Stimulated activated naive B cell treated with anti-CD40 and anti-IgM and Interleukin-4, amounts not matched to agents 10 μg/mL and 1 μg/mL and 100 μg/mL, for 72 hours (primary cell): Measurements from ENCODE around the gene RAD23B.
A peak's percentile ranks its signal among the peaks of the same experiment; 100 is the strongest.
"Not testable (repeated sequence)": the region's sequence is repeated elsewhere in the genome, so short reads cannot be mapped to it uniquely, and the experiment has no call there.

ENCODE experiments used
- ATAC-seq, 2 donors: fragments of 150-1000 bp; cut with Tn5 transposase; replicated peaks; 2 replicates each; pipeline ENCODE4 v1.10.0; 2021; ENCODE audit warnings: moderate library complexity in 1 of 2
- DNase-seq: peaks from one replicate; pipeline ENCODE4 v3.0.0; 2021
- H3K27ac Mint-ChIP-seq: one replicate; pipeline ENCODE4 v1.8.0; 2022; ENCODE audit warnings: mild to moderate bottlenecking, mixed read lengths
- H3K27me3 Mint-ChIP-seq, 2 donors: one replicate each; pipeline ENCODE4 v1.8.0; 2022; ENCODE audit warnings: mixed read lengths in 2 of 2
- H3K36me3 Mint-ChIP-seq, 2 donors: one replicate each; pipeline ENCODE4 v1.8.0; 2022; ENCODE audit warnings: mixed read lengths in 2 of 2, mild to moderate bottlenecking in 1 of 2
- H3K4me1 Mint-ChIP-seq, 2 donors: one replicate each; pipeline ENCODE4 v1.8.0; 2022; ENCODE audit warnings: mixed read lengths in 2 of 2, mild to moderate bottlenecking in 1 of 2
- H3K4me3 Mint-ChIP-seq, 2 donors: one replicate each; pipeline ENCODE4 v1.8.0; 2022; ENCODE audit warnings: mild to moderate bottlenecking in 2 of 2, mixed read lengths in 2 of 2, moderate library complexity in 1 of 2
- H3K9me3 Mint-ChIP-seq, 2 donors: one replicate each; pipeline ENCODE4 v1.8.0; 2022; ENCODE audit warnings: mixed read lengths in 2 of 2, mild to moderate bottlenecking in 1 of 2

The RAD23B gene

GRCh38 chr9:107258919-107259318 is 24.2 kb upstream of the RAD23B start:
- DNase-seq (no peak), ATAC-seq (no peak)
- Mint-ChIP-seq H3K9me3 (peaks cover 0 to 1% of the 10 kb centered on the region in 2 donors), H3K27me3 (peaks cover 4 to 9% of the 10 kb centered on the region in 2 donors), H3K4me3 (no peak overlapping the region), H3K27ac (no peak overlapping the region), H3K4me1 (peaks cover 16 to 25% of the 10 kb centered on the region in 2 donors), H3K36me3 (no peaks in the 10 kb centered on the region)

DNA sequence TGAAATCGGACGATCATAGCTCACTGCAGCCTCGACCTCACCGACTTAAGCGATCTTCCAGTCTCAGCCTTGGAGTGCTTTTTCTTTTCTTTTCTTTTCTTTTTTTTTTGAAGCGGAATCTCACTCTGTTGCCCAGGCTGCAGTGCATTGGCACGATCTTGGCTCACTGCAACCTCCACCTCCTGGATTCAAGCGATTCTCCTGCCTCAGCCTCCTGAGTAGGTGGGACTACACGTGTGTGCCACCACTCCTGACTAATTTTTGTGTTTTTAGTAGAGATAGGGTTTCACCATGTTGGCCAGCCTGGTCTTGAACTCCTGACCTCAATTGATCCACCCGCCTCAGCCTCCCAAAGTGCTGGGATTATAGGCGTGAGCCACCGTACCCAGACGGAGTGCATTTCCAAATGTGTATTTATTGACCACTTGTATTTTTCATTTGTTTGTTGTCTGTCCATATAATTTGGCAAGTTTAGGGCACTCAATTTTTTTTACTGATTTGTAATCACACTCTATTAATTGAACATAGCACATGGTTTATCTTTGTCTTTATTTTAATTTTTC is 23.2 kb upstream of the RAD23B start:
- Mint-ChIP-seq H3K4me3 (peak overlapping the region; percentile 63 to 73), H3K27ac (peak overlapping the region; percentile 20), H3K4me1 (peaks cover 16 to 25% of the 10 kb centered on the region in 2 donors)
- not testable (repeated sequence) for ATAC-seq, DNase-seq, H3K36me3 Mint-ChIP-seq, H3K9me3 Mint-ChIP-seq, H3K27me3 Mint-ChIP-seq

GRCh38 chr9:107260437-107261081 is 22.5 kb upstream of the RAD23B start:
- Mint-ChIP-seq H3K4me1 (peaks cover 16 to 25% of the 10 kb centered on the region in 2 donors), H3K36me3 (no peaks in the 10 kb centered on the region), H3K4me3 (peak overlapping the region; percentile 63 to 73), H3K27ac (peak overlapping the region; percentile 20), H3K9me3 (peaks cover 0 to 1% of the 10 kb centered on the region in 2 donors), H3K27me3 (peaks cover 0 to 4% of the 10 kb centered on the region in 2 donors)
- ATAC-seq (peak; percentile 98 to 99), DNase-seq (peak; percentile 48)

DNA sequence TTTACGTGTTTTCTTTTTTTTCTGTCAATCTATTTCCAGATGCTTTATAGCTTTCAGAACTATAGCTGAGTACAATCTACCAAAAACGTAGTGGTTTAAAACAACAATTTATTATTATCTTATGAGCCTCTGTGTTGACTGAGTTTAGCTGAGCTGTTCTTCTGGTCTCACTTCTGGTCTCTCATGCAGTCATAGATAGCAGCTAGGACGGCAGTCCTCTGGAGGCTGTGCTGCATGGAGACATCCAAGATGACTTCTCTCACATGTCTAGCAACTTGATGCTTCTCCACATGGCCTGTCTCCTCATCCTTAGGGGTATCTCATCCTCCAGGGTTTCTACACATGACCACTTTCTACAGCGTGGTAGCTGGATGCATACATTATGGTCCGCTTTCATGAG is 22.0 kb upstream of the RAD23B start:
- peak overlapping the region; percentile 20 for H3K27ac Mint-ChIP-seq
- H3K36me3 Mint-ChIP-seq: no peaks in the 10 kb centered on the region
- peaks cover 0 to 4% of the 10 kb centered on the region in 2 donors for H3K27me3 Mint-ChIP-seq
- DNase-seq (no peak), ATAC-seq (peak; percentile 26 to 35)
- peak overlapping the region in 1 of 2 donors; percentile 73 for H3K4me3 Mint-ChIP-seq
- H3K9me3 Mint-ChIP-seq: peaks cover 0 to 1% of the 10 kb centered on the region in 2 donors
- H3K4me1 Mint-ChIP-seq: peaks cover 16 to 25% of the 10 kb centered on the region in 2 donors

DNA sequence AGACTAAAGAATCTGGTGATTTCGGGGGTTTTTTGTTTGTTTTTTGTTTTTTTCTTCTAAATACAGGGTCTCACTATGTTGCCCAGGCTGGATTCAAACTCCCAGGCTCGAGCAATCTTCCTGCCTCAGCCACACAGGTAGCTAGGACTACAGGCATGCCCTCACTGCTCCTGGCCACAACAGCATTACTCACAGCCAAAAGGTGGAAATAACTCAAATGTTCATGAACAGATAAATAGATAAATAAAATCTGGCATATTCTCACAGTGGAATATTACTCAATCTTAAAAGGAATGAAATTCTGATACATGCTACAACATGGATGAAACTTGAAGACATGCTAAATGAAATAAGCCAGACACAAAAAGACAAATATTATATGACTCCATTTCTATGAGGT is 19.8 kb upstream of the RAD23B start:
- peaks cover 0 to 1% of the 10 kb centered on the region in 2 donors for H3K9me3 Mint-ChIP-seq
- H3K4me3 Mint-ChIP-seq: no peak overlapping the region
- no peak for DNase-seq
- ATAC-seq: no peak
- no peaks in the 10 kb centered on the region for H3K36me3 Mint-ChIP-seq
- H3K4me1 Mint-ChIP-seq: peaks cover 16 to 25% of the 10 kb centered on the region in 2 donors
- H3K27ac Mint-ChIP-seq: no peak overlapping the region
- H3K27me3 Mint-ChIP-seq: peaks cover 0 to 4% of the 10 kb centered on the region in 2 donors

DNA sequence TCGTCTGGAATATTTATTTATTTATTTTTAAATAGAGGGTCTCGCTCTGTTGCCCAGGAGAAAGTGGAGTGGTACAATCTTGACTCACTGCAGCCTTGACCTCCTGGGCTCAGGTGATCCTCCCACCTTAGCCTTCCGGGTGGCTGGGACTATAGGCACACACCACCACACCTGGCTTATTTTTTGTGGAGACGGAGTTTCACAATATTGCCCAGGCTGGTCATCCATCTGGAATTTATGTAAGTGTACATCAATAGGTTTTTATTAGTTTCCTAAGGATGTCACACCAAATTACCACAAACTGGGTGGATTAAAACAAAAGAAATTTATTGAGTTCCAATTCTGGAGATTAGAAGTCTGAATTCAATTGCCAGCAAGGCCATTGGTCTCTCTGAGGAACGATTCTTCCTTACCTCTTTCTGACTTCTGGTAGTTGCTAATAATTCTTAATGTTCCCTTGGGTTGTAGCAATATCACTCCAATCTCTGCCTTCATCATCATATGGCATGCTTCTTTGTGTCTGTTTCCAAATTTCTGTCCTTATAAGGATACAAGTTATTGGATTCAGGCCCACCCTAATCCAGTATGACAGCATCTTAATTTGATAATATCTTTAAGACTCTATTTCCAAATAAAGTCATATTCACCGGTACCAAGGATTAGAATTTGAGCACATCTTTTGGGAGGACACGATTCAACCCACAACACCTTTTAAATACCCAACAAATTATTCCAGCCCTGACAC is 16.3 kb upstream of the RAD23B start:
- Mint-ChIP-seq H3K27ac (no peak overlapping the region), H3K36me3 (no peaks in the 10 kb centered on the region), H3K4me3 (no peak overlapping the region), H3K27me3 (peaks cover 0 to 7% of the 10 kb centered on the region in 2 donors), H3K9me3 (peaks cover 0 to 1% of the 10 kb centered on the region in 2 donors), H3K4me1 (peaks cover 7 to 12% of the 10 kb centered on the region in 2 donors)
- ATAC-seq: no peak
- no peak for DNase-seq

DNA sequence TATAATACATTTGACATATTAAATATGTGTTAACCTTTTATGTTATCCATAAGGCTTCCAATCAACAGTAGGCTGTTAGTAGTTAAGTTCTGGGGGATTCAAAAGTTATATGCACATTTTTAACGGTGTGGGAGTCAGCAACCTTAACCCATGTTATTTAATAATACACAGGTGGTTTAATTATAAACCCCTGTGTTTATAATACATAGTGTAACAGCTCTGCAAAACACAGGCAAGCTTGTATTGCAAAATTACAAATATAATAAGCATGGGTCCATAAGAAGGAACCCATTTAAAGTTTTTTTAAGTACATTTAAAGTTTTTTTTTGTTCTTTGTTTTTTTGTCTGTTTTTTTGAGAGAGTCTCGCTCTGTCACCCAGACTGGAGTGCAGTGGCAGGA is 14.5 kb upstream of the RAD23B start:
- Mint-ChIP-seq H3K4me3 (no peak overlapping the region), H3K36me3 (no peaks in the 10 kb centered on the region), H3K27ac (no peak overlapping the region), H3K4me1 (peaks cover 7 to 14% of the 10 kb centered on the region in 2 donors), H3K27me3 (peaks cover 2 to 4% of the 10 kb centered on the region in 2 donors), H3K9me3 (no peaks in the 10 kb centered on the region)
- no peak for ATAC-seq
- no peak for DNase-seq

- no peak overlapping the region for H3K27ac Mint-ChIP-seq
Observed at GRCh38 chr9:107269254-107269653, 13.8 kb upstream of the RAD23B start.

GRCh38 chr9:107269681-107270080 is 13.4 kb upstream of the RAD23B start:
- no peak overlapping the region for H3K4me3 Mint-ChIP-seq
- peaks cover 8 to 9% of the 10 kb centered on the region in 2 donors for H3K27me3 Mint-ChIP-seq
- H3K36me3 Mint-ChIP-seq: no peaks in the 10 kb centered on the region
- DNase-seq (no peak), ATAC-seq (no peak)
- no peak overlapping the region for H3K27ac Mint-ChIP-seq
- H3K4me1 Mint-ChIP-seq: peaks cover 13 to 22% of the 10 kb centered on the region in 2 donors
- H3K9me3 Mint-ChIP-seq: no peaks in the 10 kb centered on the region

More at GRCh38 chr9:107269254-107269653, 13.8 kb upstream of the RAD23B start:
- H3K36me3 Mint-ChIP-seq: no peaks in the 10 kb centered on the region
- peaks cover 13 to 21% of the 10 kb centered on the region in 2 donors for H3K4me1 Mint-ChIP-seq
- no peak overlapping the region for H3K4me3 Mint-ChIP-seq
- no peaks in the 10 kb centered on the region for H3K9me3 Mint-ChIP-seq
- ATAC-seq (no peak), DNase-seq (no peak)
- peaks cover 8 to 9% of the 10 kb centered on the region in 2 donors for H3K27me3 Mint-ChIP-seq

GRCh38 chr9:107270082-107270481 is 13.0 kb upstream of the RAD23B start:
- no peaks in the 10 kb centered on the region for H3K9me3 Mint-ChIP-seq
- H3K36me3 Mint-ChIP-seq: no peaks in the 10 kb centered on the region
- H3K4me3 Mint-ChIP-seq: no peak overlapping the region
- peaks cover 8 to 12% of the 10 kb centered on the region in 2 donors for H3K27me3 Mint-ChIP-seq
- DNase-seq: no peak
- ATAC-seq: no peak
- H3K4me1 Mint-ChIP-seq: peaks cover 14 to 25% of the 10 kb centered on the region in 2 donors
- H3K27ac Mint-ChIP-seq: no peak overlapping the region

- Mint-ChIP-seq H3K4me1 (peaks cover 17 to 30% of the 10 kb centered on the region in 2 donors), H3K9me3 (no peaks in the 10 kb centered on the region), H3K36me3 (no peaks in the 10 kb centered on the region), H3K27me3 (peaks cover 8 to 17% of the 10 kb centered on the region in 2 donors), H3K4me3 (peak overlapping the region in 1 of 2 donors; percentile 12), H3K27ac (no peak overlapping the region)
- ATAC-seq (no peak), DNase-seq (no peak)
Observed at GRCh38 chr9:107270580-107270979, 12.5 kb upstream of the RAD23B start.

DNA sequence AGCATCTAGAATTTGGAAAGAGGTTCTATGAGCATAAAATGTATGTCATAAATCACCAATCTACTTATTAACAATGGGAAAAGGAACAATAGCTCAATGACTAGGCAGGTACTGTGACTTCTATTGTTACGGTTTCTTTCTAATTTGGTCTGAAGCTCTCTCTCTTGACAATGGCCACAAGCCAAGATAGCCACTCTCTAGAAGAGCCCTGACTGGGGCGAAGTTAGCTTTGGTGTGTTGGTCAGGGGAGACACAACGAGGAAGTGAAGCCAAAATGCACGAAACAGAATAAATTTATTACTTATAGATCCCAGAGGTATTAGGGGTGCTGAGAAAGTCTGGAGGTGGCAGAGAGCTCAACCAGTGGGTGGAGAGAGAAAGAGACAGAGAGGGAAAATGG is 9.4 kb upstream of the RAD23B start:
- DNase-seq: no peak
- Mint-ChIP-seq H3K36me3 (no peaks in the 10 kb centered on the region), H3K4me1 (peaks cover 19 to 31% of the 10 kb centered on the region in 2 donors), H3K27me3 (peaks cover 8 to 19% of the 10 kb centered on the region in 2 donors), H3K9me3 (no peaks in the 10 kb centered on the region), H3K4me3 (no peak overlapping the region), H3K27ac (peak overlapping the region; percentile 27)
- ATAC-seq: peak in 1 of 2 donors; percentile 33

DNA sequence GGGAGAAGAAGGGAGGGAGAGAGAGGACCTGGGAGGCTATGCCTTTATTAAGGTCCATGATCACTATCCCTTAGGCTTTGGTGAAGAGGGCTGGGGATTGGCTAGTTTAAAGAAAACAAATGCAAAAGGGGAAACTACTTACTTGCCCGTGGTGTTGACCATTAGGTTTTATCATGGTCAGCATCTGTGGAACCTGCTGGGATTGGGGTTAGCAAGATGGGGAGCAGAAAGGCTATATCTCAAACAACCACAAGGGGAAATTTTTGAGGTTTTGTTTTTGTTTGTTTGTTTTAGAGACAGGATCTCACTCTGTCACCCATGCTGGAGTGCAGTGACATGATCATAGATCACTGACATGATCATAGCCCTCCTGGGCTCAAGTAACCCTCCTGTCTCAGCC is 9.0 kb upstream of the RAD23B start:
- Mint-ChIP-seq H3K27ac (no peak overlapping the region), H3K27me3 (peaks cover 8 to 19% of the 10 kb centered on the region in 2 donors), H3K4me1 (peaks cover 19 to 31% of the 10 kb centered on the region in 2 donors), H3K36me3 (no peaks in the 10 kb centered on the region), H3K4me3 (no peak overlapping the region), H3K9me3 (no peaks in the 10 kb centered on the region)
- ATAC-seq (peak; percentile 14 to 34), DNase-seq (no peak)

GRCh38 chr9:107274953-107275422 is 8.1 kb upstream of the RAD23B start:
- no peak overlapping the region for H3K4me3 Mint-ChIP-seq
- H3K27ac Mint-ChIP-seq: no peak overlapping the region
- ATAC-seq: peak in 1 of 2 donors; percentile 23
- no peaks in the 10 kb centered on the region for H3K36me3 Mint-ChIP-seq
- no peaks in the 10 kb centered on the region for H3K9me3 Mint-ChIP-seq
- peaks cover 8 to 19% of the 10 kb centered on the region in 2 donors for H3K27me3 Mint-ChIP-seq
- DNase-seq: no peak
- peaks cover 19 to 29% of the 10 kb centered on the region in 2 donors for H3K4me1 Mint-ChIP-seq
